Suppressor macrophage (primary cell): ENCODE data around the gene PKN3.

Experiments
- DNase-seq, 4 experiments: peaks; one replicate each; pipeline ENCODE4 v3.0.0-alpha.2; 2020 to 2022

The PKN3 gene

DNA sequence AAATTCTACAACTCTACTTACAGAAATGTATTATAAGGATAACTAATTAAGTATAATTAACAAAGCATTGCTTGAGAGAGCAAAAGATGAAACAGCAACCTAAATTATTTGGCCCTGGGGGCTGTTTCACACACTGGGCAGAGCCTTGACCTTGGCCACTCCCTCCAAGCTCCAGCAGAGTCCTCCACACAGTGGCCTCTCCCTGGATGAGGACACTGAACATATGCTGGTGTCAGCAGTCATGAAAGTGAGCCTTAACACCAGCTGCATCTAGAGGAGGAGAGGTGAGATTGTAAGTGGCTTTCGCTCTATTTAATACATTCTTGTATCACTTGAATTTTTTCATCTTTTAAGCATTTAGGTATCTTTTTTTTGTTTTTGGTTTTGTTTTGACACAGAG, 44.9 kb downstream of the PKN3 start:
- no peak for DNase-seq

DNA sequence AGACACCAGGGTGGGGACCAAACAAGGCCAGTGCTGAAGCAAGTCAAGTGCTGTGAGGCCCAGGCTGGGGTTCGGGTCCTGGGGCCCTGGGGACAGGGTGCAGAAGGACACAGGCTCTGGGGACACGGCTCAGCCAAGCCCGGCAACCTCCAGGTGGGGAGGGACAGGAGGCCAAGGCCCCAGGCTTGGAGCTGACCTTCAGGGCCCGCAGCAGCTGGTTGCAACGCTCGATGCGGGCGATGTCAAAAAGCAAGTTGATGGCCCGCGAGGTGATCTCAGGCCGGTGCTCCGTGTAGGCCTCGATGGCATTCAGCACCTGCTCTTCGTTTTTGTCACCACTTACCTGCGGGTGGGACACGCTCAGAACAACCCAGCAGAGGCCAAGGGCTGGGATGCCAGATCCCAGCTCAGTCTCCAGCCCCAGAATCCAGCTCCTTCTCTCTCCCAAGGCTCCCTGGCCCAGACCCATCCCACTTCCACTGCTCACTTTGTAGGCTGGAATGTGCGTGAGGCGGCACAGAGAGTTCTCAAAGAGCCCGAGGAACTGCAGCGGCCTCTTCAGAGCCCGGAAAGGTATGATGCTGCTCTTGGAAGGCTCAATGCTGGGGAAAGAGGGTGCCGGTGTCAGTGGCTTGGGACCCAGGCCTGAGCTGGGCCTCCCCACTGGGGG, 48.8 kb downstream of the PKN3 start:
- no peak for DNase-seq

- no peak for DNase-seq
These were observed 51.3 kb downstream of the PKN3 start for GRCh38 chr9:128753627-128754026.

DNA sequence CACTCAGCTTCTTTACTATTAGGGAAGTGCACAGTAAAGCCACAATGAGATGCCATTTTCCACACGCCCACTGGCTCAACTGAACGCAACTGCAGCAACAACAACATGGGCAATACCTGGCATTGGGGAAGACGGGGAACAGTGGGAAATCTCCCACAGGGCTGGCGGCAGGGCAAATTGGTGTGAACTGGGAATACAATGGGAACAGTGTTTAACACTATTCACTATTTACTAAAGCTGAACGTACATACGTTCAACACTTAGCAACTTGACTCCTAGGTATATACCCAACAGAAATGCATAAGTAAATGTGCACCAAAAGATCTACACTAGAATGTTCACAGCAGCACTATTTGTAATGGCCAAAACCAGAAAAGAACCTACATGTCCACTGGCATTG, 55.3 kb downstream of the PKN3 start:
- DNase-seq = peak in 1 of 4 experiments; percentile 18

DNA sequence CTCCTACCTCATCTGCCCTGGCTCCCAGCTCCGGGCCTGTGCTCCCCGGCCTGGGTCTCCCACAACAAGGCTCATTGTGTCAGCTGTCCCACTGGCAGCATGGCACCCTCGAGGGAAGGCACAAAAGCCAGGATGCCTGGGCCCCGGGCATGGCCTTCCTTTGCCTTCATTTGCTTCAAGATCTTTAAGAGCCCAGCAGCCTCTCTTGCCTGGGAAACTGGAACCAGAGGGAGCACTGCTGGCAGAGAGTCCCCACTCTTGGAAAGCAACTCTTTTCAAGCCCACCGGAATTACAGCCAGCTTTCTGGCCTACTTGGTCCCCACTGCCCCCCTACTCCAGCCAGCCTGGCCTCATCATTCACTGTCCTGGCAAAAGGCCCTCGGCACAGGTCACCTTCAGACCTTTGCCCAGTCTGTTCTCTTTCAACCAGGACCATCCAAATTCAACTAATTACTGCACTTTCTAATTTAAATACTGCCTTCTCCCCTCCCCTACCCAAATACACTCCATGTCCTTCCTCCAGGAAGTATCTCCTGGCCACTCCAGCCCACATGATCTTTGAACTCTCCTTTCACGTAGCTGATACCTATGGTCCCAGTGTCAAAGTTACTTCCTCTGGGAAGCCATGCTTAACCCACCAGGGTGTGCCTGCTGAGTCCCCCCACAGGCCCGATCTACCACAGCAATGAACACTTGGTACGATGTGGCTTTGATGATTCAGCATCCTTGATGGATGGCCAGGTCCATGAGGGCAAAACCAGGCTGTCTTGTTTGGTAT, 60.6 kb downstream of the PKN3 start:
- no peak for DNase-seq

- DNase-seq = no peak
These were observed 62.1 kb downstream of the PKN3 start for GRCh38 chr9:128764361-128764760.

DNA sequence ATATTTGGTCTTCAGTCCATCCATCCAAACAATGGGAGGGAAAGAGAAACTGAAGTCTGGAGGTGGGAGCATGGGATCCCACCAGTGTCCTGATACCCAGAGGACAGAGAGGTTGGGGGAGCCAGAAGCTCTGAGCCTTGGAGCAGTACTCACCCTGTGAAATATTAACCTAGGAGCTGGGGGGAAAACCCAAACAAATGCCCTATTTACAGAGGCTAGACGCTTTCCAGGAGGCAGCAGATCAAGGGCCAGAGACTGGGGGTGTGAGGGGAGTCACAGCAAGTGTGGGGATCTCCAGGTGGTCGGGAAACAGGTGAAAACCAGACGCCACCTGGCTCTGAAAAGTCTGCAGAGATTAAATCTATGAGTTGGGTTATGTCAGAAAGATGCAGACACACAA, 63.2 kb downstream of the PKN3 start:
- DNase-seq = no peak

DNA sequence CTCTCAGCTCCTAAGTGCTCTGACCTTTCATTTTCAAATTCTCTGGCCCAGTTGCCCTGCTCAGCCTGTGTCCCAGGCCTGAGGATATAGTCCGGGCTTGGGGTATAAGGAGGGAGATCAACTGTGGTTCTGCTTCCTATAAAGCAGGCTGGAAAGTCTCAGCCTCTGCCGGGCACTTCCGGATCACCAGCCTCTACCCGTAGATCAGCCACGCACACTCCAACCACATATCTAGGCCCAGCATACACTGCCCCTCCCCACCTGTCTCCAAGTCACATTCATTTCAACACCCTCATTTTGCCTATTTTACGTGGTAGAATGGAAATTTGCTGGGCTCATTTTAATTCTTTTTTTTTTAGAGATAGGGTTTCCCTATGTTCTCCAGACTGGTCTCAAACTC, 66.3 kb downstream of the PKN3 start:
- no peak for DNase-seq
